ENCODE data around the gene PDZRN3. TPM values are rescaled to one million over a fixed set of nuclear protein-coding genes. Genes with fewer than 3 reads are reported as not detected.

The PDZRN3 gene
- total and polyA plus RNA-seq, 2 experiments from 2014 or later: 7.5 to 14.0 TPM

- no peaks in the 10 kb centered on the region for H3K36me3 Mint-ChIP-seq (ENCODE audit: low read depth)
- peaks cover 8% of the 10 kb centered on the region; the same call in 1 of the 2 replicates for H3K4me1 ChIP-seq (ENCODE audit: insufficient read depth)
- H3K27ac ChIP-seq (ENCODE audit: low read depth): no peak overlapping the region
- H3F3A ChIP-seq (replicated peaks; ENCODE audit: low read depth): no peaks in the 10 kb centered on the region
- DNase-seq (ENCODE audit: low spot score) (no peak), ATAC-seq (no peak)
- no peak overlapping the region for H3K4me3 Mint-ChIP-seq
- H3K36me3 ChIP-seq (ENCODE audit: insufficient read depth): no peaks in the 10 kb centered on the region
- no peaks in the 10 kb centered on the region for H4K20me1 ChIP-seq (replicated peaks; ENCODE audit: insufficient read depth)
- no peak for TF ChIP-seq EZH2phosphoT487 (IDR thresholded peaks at IDR 0.05; ENCODE audit: unreplicated experiment)
- no peaks in the 10 kb centered on the region for H3K79me2 ChIP-seq (replicated peaks; ENCODE audit: insufficient read depth)
- H3K4me2 ChIP-seq: no peak overlapping the region
- H3K27me3 ChIP-seq (ENCODE audit: insufficient read depth): no peaks in the 10 kb centered on the region
- no peak overlapping the region for H3K27ac Mint-ChIP-seq
- H2AFZ ChIP-seq: no peak overlapping the region
- peaks cover 11% of the 10 kb centered on the region for H3K4me1 Mint-ChIP-seq
- no peak overlapping the region for H3K4me3 ChIP-seq
- no peaks in the 10 kb centered on the region for H3K9me2 ChIP-seq (ENCODE audit: insufficient read depth)
- no peaks in the 10 kb centered on the region for H3K9me3 Mint-ChIP-seq
- H3K27me3 Mint-ChIP-seq (ENCODE audit: insufficient read depth, low read depth, poor library complexity): no peaks in the 10 kb centered on the region
These were observed 8.7 kb upstream of the PDZRN3 start for GRCh38 chr3:73633453-73633852.

GRCh38 chr3:73626106-73626505 lies 1.4 kb upstream of the PDZRN3 start:
- H3K9me2 ChIP-seq (ENCODE audit: insufficient read depth): no peaks in the 10 kb centered on the region
- H3K4me1 ChIP-seq (ENCODE audit: insufficient read depth): peaks cover 29% of the 10 kb centered on the region
- H3K36me3 ChIP-seq (ENCODE audit: insufficient read depth): no peaks in the 10 kb centered on the region
- H2AFZ ChIP-seq: no peak overlapping the region
- Mint-ChIP-seq H3K4me1 (peaks cover 31% of the 10 kb centered on the region), H3K27ac (no peak overlapping the region), H3K36me3 (ENCODE audit: low read depth) (no peaks in the 10 kb centered on the region), H3K9me3 (no peaks in the 10 kb centered on the region), H3K4me3 (peak overlapping the region; percentile 77; the same call in 2 of the 3 replicates), H3K27me3 (ENCODE audit: insufficient read depth, low read depth, poor library complexity) (peaks cover 24% of the 10 kb centered on the region)
- no peaks in the 10 kb centered on the region; the same call in 1 of the 2 replicates for H3F3A ChIP-seq (replicated peaks; ENCODE audit: low read depth)
- peak overlapping the region; percentile 88; the same call in 1 of the 2 replicates for H3K4me2 ChIP-seq
- H4K20me1 ChIP-seq (replicated peaks; ENCODE audit: insufficient read depth): peaks cover 8% of the 10 kb centered on the region; the same call in 1 of the 2 replicates
- TF ChIP-seq EZH2phosphoT487 (IDR thresholded peaks at IDR 0.05; ENCODE audit: unreplicated experiment): no peak
- no peak for TF ChIP-seq EZH2 (IDR thresholded peaks at IDR 0.05; ENCODE audit: low read depth, unreplicated experiment)
- ATAC-seq (no peak), DNase-seq (ENCODE audit: low spot score) (no peak)
- H3K27ac ChIP-seq (ENCODE audit: low read depth): no peak overlapping the region
- H3K27me3 ChIP-seq (ENCODE audit: insufficient read depth): peaks cover 40% of the 10 kb centered on the region
- H3K79me2 ChIP-seq (replicated peaks; ENCODE audit: insufficient read depth): peaks cover 6% of the 10 kb centered on the region; the same call in 1 of the 2 replicates
- 0 out of 2 replicates have a peak overlapping the region, but pooled peaks have one; percentile 74 for H3K4me3 ChIP-seq

GRCh38 chr3:73624017-73624820 lies 522 bp downstream of the PDZRN3 start:
- no peaks in the 10 kb centered on the region for H3K9me2 ChIP-seq (ENCODE audit: insufficient read depth)
- no peaks in the 10 kb centered on the region; the same call in 1 of the 2 replicates for H3F3A ChIP-seq (replicated peaks; ENCODE audit: low read depth)
- H3K27me3 Mint-ChIP-seq (ENCODE audit: insufficient read depth, low read depth, poor library complexity): peaks cover 24% of the 10 kb centered on the region
- H3K4me3 Mint-ChIP-seq: peak overlapping the region; percentile 77
- H3K79me2 ChIP-seq (replicated peaks; ENCODE audit: insufficient read depth): peaks cover 17% of the 10 kb centered on the region
- H3K27me3 ChIP-seq (ENCODE audit: insufficient read depth): peaks cover 40% of the 10 kb centered on the region
- H2AFZ ChIP-seq: peak overlapping the region; percentile 100
- ATAC-seq (peak; percentile 71), DNase-seq (ENCODE audit: low spot score) (peak; percentile 88)
- no peaks in the 10 kb centered on the region for H3K36me3 Mint-ChIP-seq (ENCODE audit: low read depth)
- H3K4me2 ChIP-seq: peak overlapping the region; percentile 88
- H3K36me3 ChIP-seq (ENCODE audit: insufficient read depth): no peaks in the 10 kb centered on the region
- H3K4me1 Mint-ChIP-seq: peaks cover 31% of the 10 kb centered on the region
- peaks cover 8% of the 10 kb centered on the region; the same call in 1 of the 2 replicates for H4K20me1 ChIP-seq (replicated peaks; ENCODE audit: insufficient read depth)
- peaks cover 29% of the 10 kb centered on the region for H3K4me1 ChIP-seq (ENCODE audit: insufficient read depth)
- H3K27ac Mint-ChIP-seq: no peak overlapping the region
- H3K27ac ChIP-seq (ENCODE audit: low read depth): no peak overlapping the region
- no peaks in the 10 kb centered on the region for H3K9me3 Mint-ChIP-seq
- peak overlapping the region; percentile 74 for H3K4me3 ChIP-seq
- TF ChIP-seq EZH2 (IDR thresholded peaks at IDR 0.05; ENCODE audit: low read depth, unreplicated experiment) (no peak), STAT1 (IDR thresholded peaks at IDR 0.05; ENCODE audit: unreplicated experiment) (no peak), CTCF (conservative IDR thresholded peaks at IDR 0.05; ENCODE audit: low read depth in 2 of 2) (peak; percentile 24 to 38; a peak in 3 of 4 replicates), JUNB (IDR thresholded peaks at IDR 0.05; ENCODE audit: unreplicated experiment) (no peak), ZNF462 (CRISPR knock-in tag; IDR thresholded peaks at IDR 0.05) (no peak)
